ENCODE data around the gene SKIDA1. TPM values are rescaled to one million over a fixed set of nuclear protein-coding genes. Genes with fewer than 3 reads are reported as not detected.
"Not testable (repeated sequence)": the region's sequence is repeated elsewhere in the genome, so short reads cannot be mapped to it uniquely, and the experiment has no call there.

The SKIDA1 gene
- total RNA-seq, 1 experiment from 2014 or later = 9.3 TPM

GRCh38 chr10:21570761-21571521 is 45.5 kb upstream of the SKIDA1 start:
- no peak for ATAC-seq
- ChIA-PET POLR2A (no interaction called here), CTCF (no interaction called here)
- in situ Hi-C loops (cut with HindIII; ENCODE audit: low pct_unique_long_range_greater_than_20kb, low sequenced_read_pairs) (no loop called here), intact Hi-C loops (cut with micrococcal nuclease; ENCODE audit: unreplicated experiment) (no loop called here)
- Histone ChIP-seq H3K27me3 (ENCODE audit: control insufficient read depth, insufficient read depth, low read length) (no peaks in the 10 kb centered on the region), H3K27ac (ENCODE audit: low read length) (no peak overlapping the region), H3K36me3 (ENCODE audit: control insufficient read depth, insufficient read depth, low read length) (no peaks in the 10 kb centered on the region; the same call in 1 of the 2 replicates), H3K9me3 (ENCODE audit: control insufficient read depth, insufficient read depth, low read depth, low read length) (no peaks in the 10 kb centered on the region), H3K4me1 (ENCODE audit: control insufficient read depth, insufficient read depth, low read length) (peaks cover 3% of the 10 kb centered on the region; the same call in 1 of the 2 replicates), H3K4me3 (ENCODE audit: low read depth in 2 of 2, low read length in 2 of 2) (no peak overlapping the region)
- BruUV-seq (replicated peaks) = no TSS peak
- TF ChIP-seq SIN3A (IDR thresholded peaks at IDR 0.05; ENCODE audit: borderline replicate concordance, insufficient read depth, low read depth, low read length) (no peak), CTCF (IDR thresholded peaks at IDR 0.05) (no peak)
- DNase-seq (ENCODE audit: low read depth, low spot score) = no peak

GRCh38 chr10:21558984-21559383 is 33.5 kb upstream of the SKIDA1 start:
- H3K27me3 ChIP-seq (ENCODE audit: control insufficient read depth, insufficient read depth, low read length); ATAC-seq; in situ Hi-C loops (cut with HindIII; ENCODE audit: low pct_unique_long_range_greater_than_20kb, low sequenced_read_pairs); H3K4me1 ChIP-seq (ENCODE audit: control insufficient read depth, insufficient read depth, low read length); POLR2A ChIA-PET; intact Hi-C loops (cut with micrococcal nuclease; ENCODE audit: unreplicated experiment); H3K27ac ChIP-seq (ENCODE audit: low read length); H3K4me3 ChIP-seq (ENCODE audit: low read depth in 2 of 2, low read length in 2 of 2); DNase-seq (ENCODE audit: low read depth, low spot score); H3K9me3 ChIP-seq (ENCODE audit: control insufficient read depth, insufficient read depth, low read depth, low read length); BruUV-seq (replicated peaks); CTCF ChIA-PET: not testable (repeated sequence)
- peaks cover 11% of the 10 kb centered on the region for H3K36me3 ChIP-seq (ENCODE audit: control insufficient read depth, insufficient read depth, low read length)

GRCh38 chr10:21556527-21556926 is 31.0 kb upstream of the SKIDA1 start:
- Histone ChIP-seq H3K36me3 (ENCODE audit: control insufficient read depth, insufficient read depth, low read length) (peaks cover 14% of the 10 kb centered on the region), H3K9me3 (ENCODE audit: control insufficient read depth, insufficient read depth, low read depth, low read length) (no peaks in the 10 kb centered on the region), H3K27ac (ENCODE audit: low read length) (no peak overlapping the region), H3K4me1 (ENCODE audit: control insufficient read depth, insufficient read depth, low read length) (no peaks in the 10 kb centered on the region), H3K4me3 (ENCODE audit: low read depth in 2 of 2, low read length in 2 of 2) (no peak overlapping the region), H3K27me3 (ENCODE audit: control insufficient read depth, insufficient read depth, low read length) (no peaks in the 10 kb centered on the region)
- DNase-seq (ENCODE audit: low read depth, low spot score) (no peak), ATAC-seq (no peak)
- ChIA-PET POLR2A (no interaction called here), CTCF (no interaction called here)
- BruUV-seq (replicated peaks) = no TSS peak
- no peak for TF ChIP-seq TCF7L2 (IDR thresholded peaks at IDR 0.05; ENCODE audit: low read depth, low read length)
- TF ChIP-seq CTCF (IDR thresholded peaks at IDR 0.05) = no peak
- no peak for TF ChIP-seq REST (IDR thresholded peaks at IDR 0.05; ENCODE audit: insufficient read depth in 1 of 2, low read depth in 2 of 2, low read length in 1 of 2)
- no peak for TF ChIP-seq POLR2AphosphoS5 (IDR thresholded peaks at IDR 0.05; ENCODE audit: low read depth, low read length)
- TF ChIP-seq SIN3A (IDR thresholded peaks at IDR 0.05; ENCODE audit: borderline replicate concordance, insufficient read depth, low read depth, low read length) = no peak
- intact Hi-C loops (cut with micrococcal nuclease; ENCODE audit: unreplicated experiment) (no loop called here), in situ Hi-C loops (cut with HindIII; ENCODE audit: low pct_unique_long_range_greater_than_20kb, low sequenced_read_pairs) (no loop called here)
